ENCODE data around the gene SNUPN.

DNA sequence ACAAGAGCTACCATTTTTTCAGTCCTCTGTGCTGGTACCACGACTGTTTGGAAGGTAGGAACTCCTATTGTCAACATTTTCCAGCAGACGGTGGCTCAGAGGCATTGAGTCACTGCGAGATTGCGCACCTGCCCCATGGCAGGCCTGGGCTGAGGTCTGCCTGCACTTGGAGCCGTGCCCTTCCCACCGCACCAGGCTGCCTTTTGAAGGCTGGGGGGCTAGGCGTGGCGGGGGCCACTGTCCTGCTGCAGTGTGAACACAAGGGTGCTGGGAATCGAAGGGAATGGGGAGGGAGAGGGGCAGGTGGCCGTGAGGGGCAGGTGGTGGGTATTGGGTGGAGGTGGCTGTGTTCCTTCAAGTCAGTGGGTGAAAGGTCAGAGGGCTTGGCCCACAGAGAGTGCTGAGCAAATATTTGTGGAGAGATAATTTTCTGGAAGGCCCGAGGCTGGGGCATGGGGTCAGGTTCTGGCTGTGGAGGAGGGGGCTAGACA lies 38.5 kb upstream of the SNUPN start:
- TF ChIP-seq, protein P1, sequence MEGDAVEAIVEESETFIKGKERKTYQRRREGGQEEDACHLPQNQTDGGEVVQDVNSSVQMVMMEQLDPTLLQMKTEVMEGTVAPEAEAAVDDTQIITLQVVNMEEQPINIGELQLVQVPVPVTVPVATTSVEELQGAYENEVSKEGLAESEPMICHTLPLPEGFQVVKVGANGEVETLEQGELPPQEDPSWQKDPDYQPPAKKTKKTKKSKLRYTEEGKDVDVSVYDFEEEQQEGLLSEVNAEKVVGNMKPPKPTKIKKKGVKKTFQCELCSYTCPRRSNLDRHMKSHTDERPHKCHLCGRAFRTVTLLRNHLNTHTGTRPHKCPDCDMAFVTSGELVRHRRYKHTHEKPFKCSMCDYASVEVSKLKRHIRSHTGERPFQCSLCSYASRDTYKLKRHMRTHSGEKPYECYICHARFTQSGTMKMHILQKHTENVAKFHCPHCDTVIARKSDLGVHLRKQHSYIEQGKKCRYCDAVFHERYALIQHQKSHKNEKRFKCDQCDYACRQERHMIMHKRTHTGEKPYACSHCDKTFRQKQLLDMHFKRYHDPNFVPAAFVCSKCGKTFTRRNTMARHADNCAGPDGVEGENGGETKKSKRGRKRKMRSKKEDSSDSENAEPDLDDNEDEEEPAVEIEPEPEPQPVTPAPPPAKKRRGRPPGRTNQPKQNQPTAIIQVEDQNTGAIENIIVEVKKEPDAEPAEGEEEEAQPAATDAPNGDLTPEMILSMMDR (IDR thresholded peaks at IDR 0.05; ENCODE audit: low read length): no peak
- no peak for TF ChIP-seq EZH2 (optimal IDR thresholded peaks at IDR 0.05; ENCODE audit: low read depth, low read length)
- TF ChIP-seq EZH2phosphoT487 (IDR thresholded peaks at IDR 0.05; ENCODE audit: low read length): no peak
